ENCODE measurements around the gene SSR3. TPM values are rescaled to one million over a fixed set of nuclear protein-coding genes. Genes with fewer than 3 reads are reported as not detected.
A peak's percentile ranks its signal among the peaks of the same experiment; 100 is the strongest.

SSR3 gene
- total and polyA plus RNA-seq, 9 of the 15 experiments (the other 6 are each of a cell fraction or from before 2014, with no cell fraction given): 104 to 464 (median 307) TPM

GRCh38 chr3:156558389-156558788, 3.5 kb upstream of the SSR3 start (continued):
- TF ChIP-seq MEIS2 (IDR thresholded peaks at IDR 0.05; ENCODE audit: partially characterized antibody) (peak; percentile 10), MCM5 (IDR thresholded peaks at IDR 0.05; ENCODE audit: low read depth) (no peak), MEF2D (tag; conservative IDR thresholded peaks at IDR 0.05; ENCODE audit: low read depth) (peak; percentile 72; the same call in 1 of the 2 replicates), TCF3 (CRISPR knock-in tag; IDR thresholded peaks at IDR 0.05) (peak; percentile 48; the same call in 1 of the 2 replicates), ZNF780A (CRISPR knock-in tag; IDR thresholded peaks at IDR 0.05) (no peak), TAL1 (IDR thresholded peaks at IDR 0.05) (0 out of 2 replicates have a peak, but pooled peaks have one; percentile 23), USF2 (CRISPR knock-in tag; IDR thresholded peaks at IDR 0.05) (no peak), NFRKB (IDR thresholded peaks at IDR 0.05; ENCODE audit: low read depth) (no peak), NBN (IDR thresholded peaks at IDR 0.05; ENCODE audit: low read depth) (peak; percentile 59; the same call in 1 of the 2 replicates), COPS2 (conservative IDR thresholded peaks at IDR 0.05) (no peak), EP400 (IDR thresholded peaks at IDR 0.05) (peak; percentile 20; the same call in 1 of the 2 replicates), POLR2H (tag; IDR thresholded peaks at IDR 0.05; ENCODE audit: low read depth) (no peak), ZNF253 (CRISPR knock-in tag; conservative IDR thresholded peaks at IDR 0.05) (no peak), TFE3 (CRISPR knock-in tag; IDR thresholded peaks at IDR 0.05) (no peak), NONO (IDR thresholded peaks at IDR 0.05; ENCODE audit: low read depth in 2 of 2, low read length in 1 of 2) (0 out of 4 replicates have a peak, but pooled peaks of 1 of the 2 experiments have one; percentile 49), POLR2A (conservative IDR thresholded peaks at IDR 0.05) (no peak), MNT (conservative IDR thresholded peaks at IDR 0.05) (no peak), ZNF24 (IDR thresholded peaks at IDR 0.05) (0 out of 2 replicates have a peak, but pooled peaks have one; percentile 10), EHMT2 (IDR thresholded peaks at IDR 0.05) (peak; percentile 56; the same call in 1 of the 2 replicates), ZKSCAN3 (CRISPR knock-in tag; IDR thresholded peaks at IDR 0.05) (no peak), CREB3 (tag; conservative IDR thresholded peaks at IDR 0.05; ENCODE audit: low read depth) (no peak), ARID1B (IDR thresholded peaks at IDR 0.05) (peak; percentile 73), SMARCC2 (IDR thresholded peaks at IDR 0.05; ENCODE audit: low read depth) (peak; percentile 49; the same call in 1 of the 2 replicates), KDM1A (IDR thresholded peaks at IDR 0.05) (peak in 1 of 2 experiments; percentile 32; a peak in 1 of 4 replicates), FOXM1 (IDR thresholded peaks at IDR 0.05; ENCODE audit: low read depth) (no peak), FOXM1 (CRISPR knock-in tag; IDR thresholded peaks at IDR 0.05; ENCODE audit: low read depth) (no peak)
